HG03558 (cell line): Measurements from ENCODE around the gene TPRN.

Experiments used
- ATAC-seq: cut with Tn5 transposase; IDR thresholded peaks from one replicate; pipeline ENCODE4 v1.9.1; 2021; ENCODE audit warnings: moderate number of reproducible peaks; ENCODE audit not compliant: unreplicated experiment; ENCODE audit errors: extremely low read depth

Gene TPRN

DNA sequence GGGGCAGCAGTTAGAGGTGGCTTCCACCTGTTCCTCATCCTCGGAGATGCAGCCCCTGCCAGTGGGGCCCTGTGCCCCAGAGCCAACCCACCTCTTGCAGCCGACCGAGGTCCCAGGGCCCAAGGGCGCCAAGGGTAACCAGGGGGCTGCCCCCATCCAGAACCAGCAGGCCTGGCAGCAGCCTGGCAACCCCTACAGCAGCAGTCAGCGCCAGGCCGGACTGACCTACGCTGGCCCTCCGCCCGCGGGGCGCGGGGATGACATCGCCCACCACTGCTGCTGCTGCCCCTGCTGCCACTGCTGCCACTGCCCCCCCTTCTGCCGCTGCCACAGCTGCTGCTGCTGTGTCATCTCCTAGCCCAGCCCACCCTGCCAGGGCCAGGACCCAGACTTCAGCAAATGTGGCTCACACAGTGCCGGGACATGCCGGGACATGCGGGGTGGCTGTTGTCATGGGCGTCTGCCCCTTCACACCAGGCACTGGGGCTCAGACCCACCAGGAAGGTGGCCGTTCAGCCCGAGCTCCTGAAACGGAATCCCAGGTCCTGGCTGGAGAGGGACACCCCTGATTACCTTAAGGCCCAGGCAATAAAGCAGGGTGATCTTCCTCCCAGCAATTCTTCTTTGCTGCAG, 25.3 kb upstream of the TPRN start:
- ATAC-seq, result no peak

DNA sequence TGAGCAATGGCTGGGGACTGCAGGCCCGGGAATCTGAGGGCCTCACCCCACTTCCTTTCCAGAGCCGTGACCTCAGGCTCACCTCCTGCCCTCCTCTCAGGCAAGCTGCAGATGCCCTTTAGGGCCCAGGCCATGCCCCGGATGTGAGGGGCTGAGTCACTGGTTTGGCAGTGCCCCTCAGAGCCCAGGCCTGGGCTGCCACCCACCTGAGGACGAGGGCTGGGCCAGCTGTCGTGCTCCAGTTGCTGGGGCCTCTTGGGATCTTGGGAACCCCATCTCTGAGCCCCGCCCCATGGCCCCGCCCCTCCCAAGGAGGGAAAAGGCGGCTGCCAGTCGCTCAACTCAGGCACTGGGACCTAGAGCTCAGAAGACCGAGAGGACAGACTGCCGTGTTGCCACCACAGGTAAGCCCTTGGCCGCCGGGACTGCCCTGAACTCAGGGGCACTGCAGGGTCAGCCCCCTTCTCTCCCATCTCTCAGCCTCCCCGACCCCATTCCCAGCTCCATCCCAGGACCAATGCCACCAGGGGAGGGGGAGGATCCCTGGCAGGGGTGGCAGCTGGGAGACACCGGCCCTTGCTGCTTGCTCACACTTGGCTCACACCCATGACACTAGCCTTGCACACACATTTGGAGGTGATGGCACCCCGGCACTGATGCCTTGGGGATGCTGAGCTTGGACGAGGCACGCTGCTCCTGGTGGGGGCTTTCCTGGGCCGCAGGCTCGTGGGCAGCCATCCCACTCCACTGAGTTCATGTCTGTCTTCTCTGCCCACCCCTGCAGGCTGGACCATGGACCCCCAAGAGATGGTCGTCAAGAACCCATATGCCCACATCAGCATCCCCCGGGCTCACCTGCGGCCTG, 24.5 kb upstream of the TPRN start, which contains the start of gene CYSRT1:
TSS of gene CYSRT1 (plus strand) at position 345 of the 865 bp plus-strand sequence. CDS start at position 793, 448 bp downstream.
- ATAC-seq, result no peak

DNA sequence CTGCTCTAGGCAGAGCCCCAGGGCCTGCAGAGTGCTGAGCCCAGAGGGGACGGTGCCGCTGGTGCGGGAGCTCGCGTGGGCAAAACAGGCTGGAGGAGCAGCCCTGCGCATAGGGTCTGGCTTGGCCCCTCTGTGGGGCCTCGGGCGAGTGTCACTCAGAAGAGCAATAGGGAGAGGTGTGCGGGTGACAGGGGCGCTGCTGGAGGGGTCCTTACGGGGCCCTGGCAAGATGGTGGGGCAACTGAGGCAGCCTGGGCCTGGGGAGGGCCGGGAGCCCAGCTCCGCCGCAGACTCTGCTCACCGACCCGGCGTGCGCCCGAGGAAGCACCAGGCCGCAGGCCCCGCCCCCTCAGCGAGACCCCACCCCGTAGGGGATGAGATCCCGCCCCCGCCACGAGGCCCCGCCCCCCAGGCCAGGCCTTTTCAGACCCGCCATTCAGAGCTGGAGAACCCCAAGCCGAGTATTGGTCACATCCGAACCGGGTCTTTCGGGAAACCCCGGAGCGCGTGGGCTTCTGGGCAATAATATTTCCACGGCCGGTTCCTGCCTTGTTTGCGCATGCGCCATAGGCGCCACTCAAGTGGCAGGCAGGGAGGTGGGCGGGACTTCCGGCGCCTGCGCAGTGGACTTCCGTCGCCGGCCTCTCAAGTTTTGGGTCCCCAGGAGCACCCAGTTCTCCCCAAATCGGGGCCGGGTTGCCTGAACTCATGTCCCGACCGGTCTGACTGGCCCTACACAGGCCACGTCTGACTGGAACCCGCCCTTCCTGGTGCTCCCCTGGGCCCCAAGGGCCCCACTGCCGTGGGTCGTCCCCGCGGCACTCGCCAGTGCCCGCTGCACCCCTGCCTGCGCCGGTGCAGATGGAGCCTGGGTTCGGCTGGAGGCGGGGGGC, 22.8 kb upstream of the TPRN start:
- ATAC-seq, result peak; percentile 57

DNA sequence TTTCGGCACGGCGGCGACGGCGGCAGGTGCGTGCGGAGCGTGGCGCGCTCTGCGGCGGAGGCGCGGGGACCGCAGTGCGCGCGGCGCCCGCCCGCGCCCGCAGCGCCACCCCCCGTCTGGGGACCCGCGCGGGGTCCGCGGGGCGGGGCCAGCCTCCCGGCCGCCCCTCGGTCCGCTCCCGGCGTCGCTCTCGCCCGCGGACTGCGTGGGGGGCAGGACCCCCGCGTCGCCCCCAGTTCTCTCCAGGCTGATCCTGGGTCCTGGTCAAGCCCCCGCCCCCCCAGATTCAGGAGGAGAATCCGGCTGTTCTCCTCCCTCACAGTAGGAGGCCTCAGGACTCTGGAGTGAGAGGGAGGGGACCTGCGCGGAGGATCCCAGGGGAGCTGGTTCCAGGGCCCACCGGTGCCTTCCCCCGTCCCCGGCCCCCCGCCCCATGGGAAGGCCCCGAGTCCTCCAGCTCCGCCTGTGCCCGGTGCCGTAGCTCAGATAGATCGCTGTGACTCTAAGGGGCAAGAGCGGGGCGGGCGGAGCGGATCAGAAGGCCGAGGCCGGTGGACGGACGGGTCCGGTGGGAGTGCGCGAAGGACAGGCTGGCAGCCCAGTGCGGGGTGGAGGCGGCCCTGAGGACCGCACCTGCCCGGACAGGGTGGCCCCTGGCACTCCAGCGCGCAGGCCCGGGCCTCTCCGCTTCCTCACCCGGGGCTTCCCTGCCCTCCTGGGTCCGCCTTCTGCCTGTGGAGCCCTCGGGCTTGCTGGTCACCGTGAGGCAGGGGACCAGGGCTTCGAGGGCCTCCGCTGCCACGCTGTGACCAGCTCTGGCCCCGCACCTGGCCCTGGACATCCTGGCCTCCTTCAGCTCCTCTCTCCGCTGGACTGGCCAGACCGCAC, 21.9 kb upstream of the TPRN start, which contains the start of gene RNF208:
TSS of gene RNF208 (minus strand) at position 51 of the 888 bp plus-strand sequence. CDS start 1,028 bp downstream, outside the sequence.
- ATAC-seq, result no peak

DNA sequence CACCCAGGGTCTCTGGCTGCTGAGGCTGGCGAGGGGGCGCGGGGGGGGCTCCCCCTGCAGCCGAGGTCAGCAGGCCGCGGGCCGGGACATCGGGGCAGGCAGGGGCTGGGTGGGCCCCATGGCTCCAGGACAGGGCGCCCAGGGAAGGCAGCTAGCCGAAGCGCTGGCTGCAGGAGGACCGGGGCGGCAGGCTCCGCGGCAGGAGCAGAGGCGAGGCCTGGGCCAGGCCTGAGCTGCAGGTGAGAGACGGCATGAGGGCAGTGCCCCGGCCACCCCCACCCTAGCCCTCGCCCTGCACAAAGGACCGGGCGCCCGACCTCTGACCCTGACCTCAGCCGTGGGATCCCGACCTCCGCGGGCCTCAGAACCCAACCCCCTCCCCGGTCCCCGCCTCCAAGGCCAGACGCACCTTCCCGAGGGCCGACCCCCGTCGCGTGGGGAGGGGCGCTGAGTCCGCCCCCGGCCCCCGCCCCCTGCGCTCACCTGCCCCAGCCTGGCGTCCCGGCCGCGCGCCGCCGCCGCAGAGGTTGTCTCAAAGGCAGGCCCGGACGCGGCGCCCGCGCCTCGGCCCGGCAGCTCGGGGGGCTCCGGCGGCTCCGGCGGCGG, 21.1 kb upstream of the TPRN start:
- no peak for ATAC-seq

DNA sequence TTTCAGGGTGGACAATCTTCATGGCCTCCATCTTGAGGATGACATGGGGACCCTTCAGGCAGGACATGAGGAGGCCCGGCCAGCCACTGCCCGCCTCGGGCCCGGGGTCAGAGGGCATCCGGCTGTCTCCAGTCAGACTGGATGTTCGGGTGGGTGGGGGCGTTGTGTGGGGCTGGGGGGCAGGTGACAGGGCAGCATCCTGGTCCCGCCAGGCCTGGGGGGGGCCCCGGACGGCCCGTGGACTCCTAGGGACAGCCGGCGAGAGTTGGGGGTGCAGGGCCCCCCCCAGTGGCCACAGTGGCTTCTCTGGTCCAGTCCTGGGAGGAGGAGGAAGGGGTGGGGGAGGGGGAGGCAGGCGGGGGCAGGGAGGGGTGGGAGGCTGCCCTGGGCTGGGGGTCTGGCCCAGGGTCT, 20.6 kb upstream of the TPRN start:
- no peak for ATAC-seq

DNA sequence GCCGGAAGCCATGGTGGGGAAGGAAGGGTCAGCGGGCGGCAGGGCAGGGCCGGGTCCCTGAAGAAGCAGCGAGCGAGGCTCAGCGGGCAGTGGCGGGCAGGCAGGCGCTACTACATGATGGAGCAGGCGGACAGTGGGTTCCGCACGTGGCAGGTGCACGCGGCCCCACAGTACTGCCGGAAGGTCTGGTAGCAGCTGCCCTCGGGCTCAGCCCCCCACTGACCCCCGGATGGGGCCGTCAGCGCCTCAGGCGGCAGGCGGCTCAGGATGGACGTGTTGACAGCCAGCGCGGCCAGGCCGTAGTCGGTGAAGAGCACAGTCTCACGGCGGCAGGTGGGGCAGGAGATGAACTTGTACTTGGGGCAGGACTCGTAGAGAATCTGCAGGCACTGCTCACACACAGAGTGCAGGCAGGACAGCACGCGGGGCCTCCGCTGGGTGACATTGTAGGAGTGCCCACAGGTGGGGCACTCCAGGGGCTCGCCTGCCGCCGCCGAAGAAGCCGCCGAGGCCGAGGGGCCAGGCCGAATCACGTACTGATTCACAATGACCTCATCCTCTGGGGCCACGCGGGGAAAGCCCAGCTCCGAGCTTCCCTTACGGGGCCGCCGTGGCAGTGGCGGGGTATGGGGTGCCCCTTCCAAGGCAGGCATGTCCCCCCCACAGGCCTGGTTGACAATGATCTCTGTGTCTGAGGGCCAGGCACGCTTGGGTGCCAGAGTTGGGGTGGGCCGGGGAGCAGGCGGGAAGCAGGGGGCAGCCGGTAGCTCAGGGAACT, 20.0 kb upstream of the TPRN start:
- ATAC-seq, result no peak

DNA sequence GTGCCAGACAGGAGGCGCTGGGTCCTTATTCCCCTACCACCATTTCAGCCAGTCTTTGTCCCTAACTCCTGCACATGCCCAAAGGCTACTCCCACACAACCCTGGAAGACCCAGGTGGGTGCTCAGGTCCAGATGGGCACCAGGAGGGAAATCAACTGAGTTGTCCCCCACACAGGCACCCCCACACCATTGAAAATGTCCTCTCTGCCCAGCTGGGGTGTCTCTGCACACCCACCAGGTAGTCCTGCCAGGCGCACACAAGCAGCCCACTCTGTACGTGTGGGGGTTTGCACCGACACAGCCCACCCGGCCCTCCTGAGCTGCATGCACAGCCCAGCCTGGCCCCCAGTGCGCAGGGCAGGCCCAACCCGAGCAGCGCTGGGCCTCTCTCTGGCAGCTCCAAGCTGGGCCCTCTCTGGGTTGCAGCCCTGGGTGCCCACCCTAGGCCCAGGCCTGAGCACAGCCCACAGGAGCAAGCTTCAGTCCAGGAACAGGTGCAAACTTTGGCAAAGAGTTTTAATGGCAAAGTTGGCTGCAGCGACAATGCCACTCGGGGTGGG, 19.3 kb upstream of the TPRN start:
- no peak for ATAC-seq

DNA sequence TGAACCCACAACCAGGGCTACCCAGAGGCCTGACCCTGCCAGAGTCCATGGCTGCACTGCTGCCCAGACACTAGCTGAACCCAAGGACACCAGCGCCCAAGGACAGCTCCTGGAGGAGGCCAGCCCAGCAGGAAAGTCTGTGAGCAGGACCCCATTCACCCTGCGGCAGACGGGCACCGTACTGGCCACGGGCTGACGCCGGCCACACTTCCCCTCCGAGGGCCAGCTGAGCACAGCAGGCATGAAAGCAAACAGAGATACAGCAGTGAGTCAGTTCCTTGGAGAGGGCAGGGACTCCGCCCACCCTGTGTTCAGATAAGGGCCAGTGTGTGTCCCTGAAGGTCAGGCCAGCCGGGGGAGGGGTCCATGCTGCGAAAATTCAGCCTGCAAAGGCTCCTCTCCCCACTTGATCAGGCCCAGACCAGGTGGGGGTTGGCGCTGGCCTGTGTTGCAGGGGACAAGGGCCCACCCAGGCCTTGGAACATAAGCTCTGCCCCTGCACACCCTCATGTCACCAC, 18.3 kb upstream of the TPRN start:
- ATAC-seq, result no peak

DNA sequence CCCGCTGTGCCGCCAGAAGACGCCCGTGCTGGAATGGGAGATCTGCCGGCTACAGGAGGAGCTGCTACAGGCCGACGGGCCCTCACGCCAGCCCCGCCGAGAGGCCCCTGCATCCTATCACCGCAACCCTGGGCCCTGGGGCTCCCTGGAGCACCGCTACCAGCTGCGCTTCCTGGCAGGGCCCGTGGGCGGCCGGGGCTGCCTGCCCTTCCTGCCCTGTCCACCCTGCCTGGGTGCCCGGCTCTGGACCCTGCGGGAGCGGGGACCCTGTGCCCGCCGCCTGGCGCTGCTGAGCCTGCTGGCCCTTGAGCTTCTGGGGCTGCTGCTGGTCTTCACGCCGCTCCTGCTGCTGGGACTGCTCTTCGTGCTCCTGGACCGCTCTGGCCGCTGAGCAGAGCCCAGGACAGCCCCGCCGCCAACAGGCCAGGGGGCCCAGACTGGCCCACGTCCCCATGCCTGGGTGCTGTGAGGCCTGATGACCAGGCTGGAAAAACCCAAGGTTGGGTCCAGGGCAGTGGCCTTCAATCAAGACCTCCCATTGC, 17.7 kb upstream of the TPRN start:
- no peak for ATAC-seq

DNA sequence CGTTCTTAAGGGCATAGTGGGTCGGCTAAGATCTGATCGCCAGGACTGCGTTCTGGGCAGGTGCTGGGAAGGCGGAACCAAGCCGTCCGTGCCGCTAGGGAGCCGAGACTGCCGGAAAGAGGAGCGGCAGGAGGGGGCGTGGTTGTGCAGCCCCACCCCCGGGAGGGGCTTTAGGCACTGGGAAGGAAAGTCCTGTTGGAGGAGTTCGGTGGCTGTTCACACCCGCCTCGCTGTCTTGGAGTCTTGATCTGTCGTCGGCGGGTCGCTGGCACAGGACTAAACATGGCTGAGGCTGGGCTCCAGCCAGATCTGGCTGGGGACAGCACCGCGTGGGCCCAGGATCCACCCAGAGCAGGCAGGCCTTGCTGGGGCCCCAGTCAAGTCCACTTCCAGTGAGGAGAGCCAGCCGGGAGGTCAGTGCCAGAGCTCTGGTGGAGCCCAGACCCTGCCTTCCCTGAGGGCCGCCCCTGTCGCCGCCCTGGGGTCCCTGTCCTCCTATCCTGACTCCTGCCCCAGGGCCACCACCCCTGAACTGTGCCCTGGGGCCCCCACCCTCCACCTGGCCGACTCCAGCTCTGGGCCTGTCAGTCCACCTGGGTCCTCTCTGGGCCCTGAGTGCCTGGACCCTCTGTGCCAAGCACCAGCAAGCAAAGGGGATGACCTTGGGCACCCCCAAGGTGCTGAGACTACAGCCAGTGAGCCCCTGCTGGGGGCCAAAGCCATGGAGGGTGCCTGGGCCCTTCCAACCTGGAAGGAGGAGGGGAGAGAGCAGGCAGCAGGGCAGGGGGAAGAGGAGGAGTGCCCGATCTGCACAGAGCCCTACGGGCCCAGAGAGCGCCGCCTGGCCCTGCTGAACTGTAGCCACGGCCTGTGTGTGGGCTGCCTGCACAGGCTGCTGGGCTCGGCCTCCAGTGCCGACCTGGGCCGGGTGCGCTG, 17.0 kb upstream of the TPRN start:
- ATAC-seq, result no peak

DNA sequence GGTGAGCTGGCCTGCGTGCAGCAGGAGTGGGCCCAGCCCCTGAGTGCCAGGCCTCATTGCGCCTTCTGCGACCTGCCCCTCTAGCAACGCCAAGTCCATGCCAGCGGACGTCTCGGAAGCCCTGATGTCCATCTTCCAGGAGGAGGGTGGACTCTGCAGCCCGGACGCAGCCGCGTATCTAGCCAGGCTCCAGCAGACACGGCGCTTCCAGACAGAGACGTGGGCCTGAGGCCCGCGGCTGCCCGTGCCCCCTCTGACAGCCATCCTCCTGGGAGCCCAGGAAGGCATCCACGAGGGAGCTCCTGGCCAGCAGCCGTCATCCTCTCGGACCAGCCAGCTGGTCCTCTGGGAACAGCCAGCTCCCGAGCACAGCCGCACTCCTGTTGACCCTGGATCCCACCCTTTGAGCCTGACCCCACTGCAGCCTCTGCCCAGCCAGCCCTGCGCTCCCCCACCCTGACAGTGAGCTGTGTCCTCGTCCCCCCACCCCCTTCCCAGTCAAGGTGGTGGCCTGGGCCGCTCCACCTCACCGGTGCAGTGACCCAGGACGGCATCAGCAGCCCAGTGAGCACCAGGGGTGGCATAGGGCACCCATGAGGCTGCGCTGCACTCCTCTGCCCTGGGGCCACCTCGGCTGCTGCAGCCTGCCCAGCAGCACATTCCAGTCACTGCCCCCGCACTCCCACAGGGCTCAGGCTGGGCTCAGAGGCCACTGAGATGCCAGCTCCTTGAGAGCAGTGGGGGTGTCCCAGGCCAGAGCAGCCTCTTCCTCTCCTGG, 15.8 kb upstream of the TPRN start:
- no peak for ATAC-seq

DNA sequence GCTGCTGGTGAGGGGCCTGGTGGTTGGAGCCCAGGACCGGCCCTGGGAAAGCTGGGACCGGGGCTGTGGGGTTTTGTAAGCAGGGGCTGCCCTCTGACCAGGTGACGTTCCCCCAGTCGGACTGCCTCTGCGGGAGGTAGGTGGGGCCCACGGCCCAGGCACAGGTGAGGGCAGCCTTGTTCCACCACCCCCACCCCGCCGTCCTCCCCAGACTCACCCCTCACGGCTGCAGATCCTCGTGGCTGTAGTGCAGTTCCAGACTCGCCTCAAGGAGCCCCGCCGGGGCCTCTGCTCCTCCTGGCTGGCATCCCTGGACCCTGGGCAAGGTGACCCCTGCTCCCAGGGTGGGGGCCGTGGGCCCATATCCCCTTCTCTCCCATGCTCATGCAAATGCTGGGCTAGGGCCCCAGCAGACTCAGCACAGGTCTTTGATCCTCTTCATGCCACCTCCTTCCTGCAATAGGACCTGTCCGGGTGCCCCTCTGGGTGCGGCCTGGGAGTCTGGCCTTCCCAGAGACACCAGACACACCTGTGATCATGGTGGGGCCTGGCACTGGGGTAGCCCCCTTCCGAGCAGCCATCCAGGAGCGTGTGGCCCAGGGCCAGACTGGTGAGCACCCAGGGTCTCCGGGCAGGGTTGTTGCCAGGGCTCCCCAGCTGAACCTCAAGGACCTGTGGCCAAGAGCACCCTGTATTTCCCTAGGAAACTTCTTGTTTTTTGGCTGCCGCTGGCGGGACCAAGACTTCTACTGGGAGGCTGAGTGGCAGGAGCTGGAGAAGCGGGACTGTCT, 14.8 kb upstream of the TPRN start:
- ATAC-seq, result no peak

DNA sequence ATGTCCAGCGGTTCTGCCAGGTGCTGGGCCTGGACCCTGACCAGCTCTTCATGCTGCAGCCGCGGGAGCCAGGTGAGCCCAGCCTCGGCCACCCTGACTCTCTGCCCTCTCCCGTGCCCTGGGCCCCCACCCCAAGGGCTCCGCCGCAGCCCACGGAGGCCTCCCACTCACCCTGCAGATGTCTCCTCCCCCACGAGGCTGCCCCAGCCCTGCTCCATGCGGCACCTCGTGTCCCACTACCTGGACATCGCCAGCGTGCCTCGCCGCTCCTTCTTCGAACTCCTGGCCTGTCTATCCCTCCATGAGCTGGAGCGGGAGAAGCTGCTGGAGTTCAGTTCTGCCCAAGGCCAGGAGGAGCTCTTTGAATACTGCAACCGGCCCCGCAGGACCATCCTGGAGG, 14.1 kb upstream of the TPRN start:
- ATAC-seq, result no peak
